ENCODE measurements around the gene RGMA. TPM values are rescaled to one million over a fixed set of nuclear protein-coding genes. Genes with fewer than 3 reads are reported as not detected.

Gene RGMA
- 0.02 TPM for polyA plus RNA-seq (2012; ENCODE audit: missing spikeins)

- FAIRE-seq (no peak), DNase-seq (ENCODE audit: insufficient read length) (no peak)
- TF ChIP-seq TAF1 (IDR thresholded peaks at IDR 0.05; ENCODE audit: borderline replicate concordance, low read depth, low read length) (no peak), POLR2AphosphoS5 (IDR thresholded peaks at IDR 0.05; ENCODE audit: low read depth, low read length) (no peak), POLR2A (IDR thresholded peaks at IDR 0.05; ENCODE audit: low read depth, low read length) (no peak)
Measured at GRCh38 chr15:93088981-93089726, at the start of gene RGMA. RGMA (minus strand) TSS chr15:93089211; CDS start chr15:93088932, 279 bp downstream.

DNA sequence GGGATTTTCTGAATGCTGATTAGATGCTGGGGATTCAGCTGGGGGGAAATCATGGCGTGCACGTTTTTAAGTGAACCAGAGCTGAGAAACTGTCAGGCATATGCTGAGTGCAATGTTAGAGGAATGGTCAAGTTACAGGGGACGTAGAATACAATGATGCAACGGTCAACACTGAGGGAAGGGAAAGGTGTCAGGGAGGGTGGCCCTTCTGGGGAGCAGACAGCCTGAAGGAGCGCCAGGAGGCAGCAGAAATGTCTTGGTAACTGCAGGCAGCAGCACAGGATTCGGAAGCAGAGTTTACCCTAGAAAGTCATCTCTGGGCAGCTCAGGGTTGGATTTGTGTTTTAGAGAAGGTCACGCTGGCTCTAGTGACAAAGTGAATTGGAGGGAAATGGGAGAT lies 47.6 kb upstream of the RGMA start:
- TF ChIP-seq POLR2AphosphoS5 (IDR thresholded peaks at IDR 0.05; ENCODE audit: low read depth, low read length), result no peak
- no peak for TF ChIP-seq POLR2A (IDR thresholded peaks at IDR 0.05; ENCODE audit: low read depth, low read length)
- TF ChIP-seq TAF1 (IDR thresholded peaks at IDR 0.05; ENCODE audit: borderline replicate concordance, low read depth, low read length), result no peak
- no peak for DNase-seq (ENCODE audit: insufficient read length)
- no peak for FAIRE-seq

DNA sequence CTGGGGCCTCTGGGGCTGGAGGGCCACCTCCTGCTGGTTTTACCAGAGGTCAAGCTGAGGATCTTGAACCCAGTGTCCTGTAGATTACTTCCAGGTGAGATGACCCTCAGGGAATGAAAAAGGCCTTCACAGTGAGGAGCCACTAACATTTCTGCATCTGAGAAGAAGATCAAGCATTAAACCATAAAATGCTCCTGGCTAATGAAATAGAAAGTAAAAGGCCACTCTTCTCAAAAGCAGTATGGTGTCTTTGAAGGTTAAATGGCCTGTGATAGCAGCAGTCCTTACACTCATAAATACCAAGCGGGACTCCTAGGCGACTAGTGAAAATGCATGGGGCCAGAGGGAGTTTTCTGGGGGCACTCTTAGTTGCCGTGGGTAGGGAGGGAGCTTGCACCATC lies 47.0 kb upstream of the RGMA start:
- no peak for TF ChIP-seq POLR2A (IDR thresholded peaks at IDR 0.05; ENCODE audit: low read depth, low read length)
- no peak for TF ChIP-seq TAF1 (IDR thresholded peaks at IDR 0.05; ENCODE audit: borderline replicate concordance, low read depth, low read length)
- TF ChIP-seq POLR2AphosphoS5 (IDR thresholded peaks at IDR 0.05; ENCODE audit: low read depth, low read length), result no peak
- no peak for FAIRE-seq

DNA sequence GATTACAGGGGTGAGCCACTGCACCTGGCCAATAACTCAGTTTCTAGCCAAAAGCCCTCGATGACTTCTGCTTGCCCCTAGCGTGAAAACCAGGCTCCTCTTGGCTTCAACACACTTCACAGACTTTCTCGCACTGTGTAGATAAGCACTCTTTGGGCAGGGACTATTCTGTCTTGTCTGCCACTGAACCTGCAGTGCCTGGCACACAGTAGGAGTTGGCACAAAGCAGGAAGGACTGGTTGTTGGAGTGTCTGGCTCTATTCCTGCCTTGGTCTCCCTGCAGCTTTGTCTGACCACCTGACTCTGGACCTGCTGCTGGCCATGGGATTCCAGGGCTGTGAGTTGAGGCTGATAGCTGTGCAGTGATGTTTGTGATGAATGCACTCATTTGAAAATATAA lies 46.4 kb upstream of the RGMA start:
- DNase-seq (ENCODE audit: insufficient read length) (no peak), FAIRE-seq (no peak)
- no peak for TF ChIP-seq POLR2AphosphoS5 (IDR thresholded peaks at IDR 0.05; ENCODE audit: low read depth, low read length)
- no peak for TF ChIP-seq TAF1 (IDR thresholded peaks at IDR 0.05; ENCODE audit: borderline replicate concordance, low read depth, low read length)
- no peak for TF ChIP-seq POLR2A (IDR thresholded peaks at IDR 0.05; ENCODE audit: low read depth, low read length)

More for the DNA sequence above, 47.0 kb upstream of the RGMA start:
- no peak for DNase-seq (ENCODE audit: insufficient read length)

- FAIRE-seq (no peak), DNase-seq (ENCODE audit: insufficient read length) (no peak)
- no peak for TF ChIP-seq TAF1 (IDR thresholded peaks at IDR 0.05; ENCODE audit: borderline replicate concordance, low read depth, low read length)
Measured at GRCh38 chr15:93131485-93132095, 42.6 kb upstream of the RGMA start.

GRCh38 chr15:93129702-93130488 lies 40.9 kb upstream of the RGMA start:
- DNase-seq (ENCODE audit: insufficient read length) (no peak), FAIRE-seq (no peak)
- TF ChIP-seq TAF1 (IDR thresholded peaks at IDR 0.05; ENCODE audit: borderline replicate concordance, low read depth, low read length), result no peak
- TF ChIP-seq POLR2A (IDR thresholded peaks at IDR 0.05; ENCODE audit: low read depth, low read length), result no peak
- TF ChIP-seq POLR2AphosphoS5 (IDR thresholded peaks at IDR 0.05; ENCODE audit: low read depth, low read length), result no peak

DNA sequence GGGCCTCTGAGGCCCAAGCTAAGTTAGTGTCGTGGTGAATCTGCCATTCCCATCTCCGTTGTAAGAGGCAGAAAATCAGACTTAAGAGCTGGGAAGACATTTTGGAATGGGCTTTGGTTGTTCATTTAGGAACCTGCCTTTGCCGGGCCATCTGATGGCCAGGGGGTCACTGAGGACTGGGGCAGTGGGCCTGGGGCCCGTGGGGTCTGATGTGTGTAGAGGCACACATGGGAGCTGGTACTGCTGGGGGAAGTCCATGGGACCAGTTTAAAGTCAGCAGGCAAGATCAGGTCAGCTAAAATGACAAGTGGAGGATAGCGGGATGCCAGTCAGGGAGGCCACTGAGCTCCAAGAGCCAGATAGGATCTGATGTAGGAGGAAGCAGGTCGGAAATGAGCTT lies 38.3 kb upstream of the RGMA start:
- FAIRE-seq (no peak), DNase-seq (ENCODE audit: insufficient read length) (no peak)
- TF ChIP-seq TAF1 (IDR thresholded peaks at IDR 0.05; ENCODE audit: borderline replicate concordance, low read depth, low read length) (no peak), POLR2A (IDR thresholded peaks at IDR 0.05; ENCODE audit: low read depth, low read length) (no peak), POLR2AphosphoS5 (IDR thresholded peaks at IDR 0.05; ENCODE audit: low read depth, low read length) (no peak)

DNA sequence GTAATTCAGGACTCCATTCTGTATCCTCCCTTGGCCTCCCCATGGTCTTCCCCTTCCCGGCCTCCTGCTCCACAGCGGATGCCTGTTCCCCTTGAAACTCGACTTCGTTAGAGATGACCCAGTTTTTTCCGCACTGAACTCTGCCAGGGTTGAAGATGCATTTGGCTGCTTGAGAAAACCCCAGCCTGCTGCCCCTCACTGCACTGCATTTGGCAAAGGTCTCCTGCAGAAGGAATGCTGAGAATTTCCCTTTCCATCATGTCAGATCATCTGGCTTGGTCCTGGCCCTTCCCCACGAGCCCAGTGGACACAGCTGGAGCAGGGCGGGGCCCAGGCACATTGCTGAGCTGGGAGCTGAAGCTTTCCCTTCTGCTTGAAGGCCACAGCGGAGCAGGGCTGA lies 37.6 kb upstream of the RGMA start:
- FAIRE-seq (no peak), DNase-seq (ENCODE audit: insufficient read length) (no peak)
- no peak for TF ChIP-seq POLR2AphosphoS5 (IDR thresholded peaks at IDR 0.05; ENCODE audit: low read depth, low read length)
- TF ChIP-seq TAF1 (IDR thresholded peaks at IDR 0.05; ENCODE audit: borderline replicate concordance, low read depth, low read length), result no peak
- TF ChIP-seq POLR2A (IDR thresholded peaks at IDR 0.05; ENCODE audit: low read depth, low read length), result no peak

DNA sequence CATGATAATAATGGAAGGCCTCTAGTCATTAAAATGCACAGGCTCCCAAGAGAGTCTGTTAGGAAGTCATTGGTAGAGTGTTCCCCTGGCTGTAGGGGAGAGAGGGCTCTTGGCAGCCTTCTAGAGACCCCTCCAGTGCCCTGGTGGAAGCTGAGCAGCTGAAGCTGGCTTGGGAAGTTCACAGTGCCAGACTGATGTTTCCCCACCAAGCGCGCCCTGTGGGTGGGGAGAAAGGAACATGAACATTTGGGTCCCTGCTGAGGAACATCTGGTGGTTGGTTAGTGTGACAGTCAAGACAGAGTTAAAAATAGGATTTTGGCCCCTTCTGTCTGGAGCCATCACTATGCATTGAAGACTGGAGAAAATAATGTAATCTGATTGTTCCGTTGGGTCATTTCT lies 37.1 kb upstream of the RGMA start:
- TF ChIP-seq POLR2A (IDR thresholded peaks at IDR 0.05; ENCODE audit: low read depth, low read length), result no peak
- TF ChIP-seq POLR2AphosphoS5 (IDR thresholded peaks at IDR 0.05; ENCODE audit: low read depth, low read length), result no peak
- no peak for TF ChIP-seq TAF1 (IDR thresholded peaks at IDR 0.05; ENCODE audit: borderline replicate concordance, low read depth, low read length)
- FAIRE-seq, result no peak
- no peak for DNase-seq (ENCODE audit: insufficient read length)

- DNase-seq (ENCODE audit: insufficient read length) (no peak), FAIRE-seq (no peak)
- TF ChIP-seq POLR2A (IDR thresholded peaks at IDR 0.05; ENCODE audit: low read depth, low read length) (no peak), TAF1 (IDR thresholded peaks at IDR 0.05; ENCODE audit: borderline replicate concordance, low read depth, low read length) (no peak)
Measured at GRCh38 chr15:93124126-93124525, 35.1 kb upstream of the RGMA start.

DNA sequence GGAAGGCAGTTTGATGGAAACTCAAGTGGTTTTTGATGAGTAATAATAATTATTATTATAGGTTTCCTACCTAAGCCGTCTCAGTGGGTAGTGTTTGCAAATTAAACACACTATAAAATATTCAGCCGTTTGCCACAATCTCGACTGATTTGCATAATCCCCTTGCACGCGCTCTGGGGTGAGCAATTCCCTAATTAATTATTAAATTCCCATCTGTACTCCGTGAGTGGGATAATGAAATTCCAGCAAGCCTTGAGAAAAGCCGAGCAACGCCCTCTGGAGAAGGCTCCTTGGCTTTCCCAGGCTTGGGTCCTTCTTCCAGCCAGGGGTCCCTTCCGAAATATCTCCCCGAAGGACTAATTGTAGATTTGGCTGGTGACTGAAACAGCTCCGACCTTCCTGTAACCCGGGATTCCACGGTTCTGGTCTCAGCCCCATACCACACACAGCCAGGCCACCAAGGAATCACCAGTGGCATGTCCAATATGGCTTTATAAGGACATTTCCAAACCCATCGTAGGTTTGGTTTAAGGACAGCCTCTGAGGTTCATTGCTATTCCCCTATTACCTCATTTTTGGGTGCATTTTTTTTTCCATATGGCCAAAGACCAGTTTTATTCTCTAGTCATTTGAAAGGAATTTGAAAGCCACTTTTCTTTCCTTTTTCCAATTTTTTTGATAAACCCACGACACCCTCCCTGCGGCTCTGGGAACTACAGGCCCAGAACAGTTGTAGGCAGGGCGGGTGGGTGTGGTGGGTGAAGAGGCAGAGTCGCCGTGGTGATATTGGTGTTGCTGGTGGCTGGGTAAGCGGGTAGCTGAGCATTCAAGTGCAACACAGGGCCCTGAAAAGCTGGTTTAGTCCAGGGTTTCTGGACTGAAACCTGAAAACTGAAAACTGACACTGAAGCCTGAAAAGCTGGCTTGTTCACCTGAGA lies 33.2 kb upstream of the RGMA start:
- no peak for FAIRE-seq
- TF ChIP-seq POLR2A (IDR thresholded peaks at IDR 0.05; ENCODE audit: low read depth, low read length), result no peak
- TF ChIP-seq TAF1 (IDR thresholded peaks at IDR 0.05; ENCODE audit: borderline replicate concordance, low read depth, low read length), result no peak
- TF ChIP-seq POLR2AphosphoS5 (IDR thresholded peaks at IDR 0.05; ENCODE audit: low read depth, low read length), result no peak
- DNase-seq (ENCODE audit: insufficient read length), result no peak

Measured in GM12892 (cell line).